GM19438 (cell line): ENCODE measurements around the gene DHX29.

Experiments
- ATAC-seq: cut with Tn5 transposase; IDR thresholded peaks from one replicate; pipeline ENCODE4 v1.9.1; 2021; ENCODE audit warnings: low read depth; ENCODE audit not compliant: unreplicated experiment

The DHX29 gene

DNA sequence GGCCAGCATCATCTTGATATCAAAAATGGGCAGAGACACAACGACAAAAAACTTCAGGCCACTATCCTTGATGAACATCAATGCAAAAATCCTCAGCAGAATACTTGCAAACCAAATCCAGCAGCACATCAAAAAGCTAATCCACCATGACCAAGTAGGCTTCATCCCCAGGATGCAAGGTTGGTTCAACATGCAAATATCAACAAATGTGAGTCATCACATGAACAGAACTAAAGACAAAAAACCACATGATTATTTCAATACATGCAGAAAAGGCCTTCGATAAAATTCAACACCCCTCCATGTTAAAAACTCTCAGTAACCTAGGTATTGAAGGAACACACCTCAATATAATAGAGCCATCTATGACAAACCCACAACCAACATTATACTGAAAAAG lies 8.8 kb upstream of the DHX29 start:
- ATAC-seq = no peak

- no peak for ATAC-seq
These were observed 6.5 kb upstream of the DHX29 start for GRCh38 chr5:55313870-55314617.

- ATAC-seq = no peak
These were observed 851 bp upstream of the DHX29 start for GRCh38 chr5:55308254-55308836.

GRCh38 chr5:55306641-55307382 lies 682 bp downstream of the DHX29 start:
- ATAC-seq = no peak

GRCh38 chr5:55305345-55305744 lies 2.1 kb downstream of the DHX29 start:
- ATAC-seq = no peak

- ATAC-seq = no peak
These were observed 2.9 kb downstream of the DHX29 start for GRCh38 chr5:55304584-55304983.

GRCh38 chr5:55303238-55303690 lies 4.2 kb downstream of the DHX29 start:
- no peak for ATAC-seq

GRCh38 chr5:55300890-55301289 lies 6.6 kb downstream of the DHX29 start:
- ATAC-seq = no peak

- no peak for ATAC-seq
These were observed 12.6 kb downstream of the DHX29 start for GRCh38 chr5:55294935-55295334.

DNA sequence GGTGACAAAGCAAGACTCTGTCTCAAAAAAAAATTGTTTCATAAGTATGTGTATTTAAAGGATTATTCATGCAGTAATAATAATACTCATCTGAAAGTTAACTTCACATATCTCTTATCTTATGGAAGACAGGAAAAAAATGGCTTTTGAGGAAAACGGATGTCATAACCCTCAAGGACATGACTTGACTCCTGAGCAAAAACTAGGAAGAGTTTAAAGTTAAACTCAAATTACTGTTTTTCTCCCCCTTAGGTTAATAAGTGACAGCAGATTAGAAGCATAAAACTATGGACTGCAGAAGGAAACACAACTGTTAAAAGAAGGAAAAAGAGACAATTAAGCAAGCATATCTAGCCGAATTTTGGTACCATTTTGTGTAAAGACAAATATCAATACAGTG lies 16.5 kb downstream of the DHX29 start:
- no peak for ATAC-seq

DNA sequence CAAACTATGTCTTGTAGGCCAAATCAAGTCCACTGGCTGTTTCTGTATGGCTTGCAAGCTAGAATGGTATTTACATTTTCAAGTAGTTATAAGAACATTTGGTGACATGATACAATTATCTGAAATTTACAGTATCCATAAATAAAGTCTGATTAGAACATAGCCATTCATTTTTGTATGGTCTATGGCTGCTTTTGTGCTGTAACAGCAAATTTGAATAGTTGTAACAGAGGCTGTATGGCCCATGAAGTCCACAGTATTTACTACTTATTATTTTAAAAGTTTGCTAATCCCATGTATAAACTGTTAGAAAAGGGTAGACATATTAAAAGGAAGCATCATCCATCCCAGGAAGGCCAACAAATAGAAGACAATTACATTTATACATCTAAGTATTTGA lies 17.7 kb downstream of the DHX29 start:
- no peak for ATAC-seq

GRCh38 chr5:55286411-55286933 lies 21.0 kb downstream of the DHX29 start:
- ATAC-seq = no peak

DNA sequence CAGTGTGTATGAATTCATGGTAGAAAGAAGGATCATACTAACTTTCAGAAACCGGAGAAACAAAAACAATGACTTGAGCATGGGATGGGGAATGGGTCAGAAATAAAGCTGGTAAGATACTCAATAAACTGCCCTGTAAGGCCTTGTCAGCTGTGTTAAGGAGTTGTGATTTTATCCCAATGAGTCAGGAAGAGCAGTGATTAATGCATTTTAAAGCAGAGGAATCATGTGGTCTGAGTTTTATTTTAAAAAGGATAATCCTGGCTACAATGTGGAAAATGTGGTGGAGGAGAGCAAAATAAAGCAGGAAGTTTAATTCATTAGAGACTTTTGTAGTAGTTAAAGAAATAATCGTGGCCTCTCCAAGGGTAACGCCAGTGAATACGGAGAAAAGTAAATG lies 28.7 kb downstream of the DHX29 start:
- ATAC-seq = no peak

GRCh38 chr5:55276771-55277170 lies 30.7 kb downstream of the DHX29 start:
- no peak for ATAC-seq

DNA sequence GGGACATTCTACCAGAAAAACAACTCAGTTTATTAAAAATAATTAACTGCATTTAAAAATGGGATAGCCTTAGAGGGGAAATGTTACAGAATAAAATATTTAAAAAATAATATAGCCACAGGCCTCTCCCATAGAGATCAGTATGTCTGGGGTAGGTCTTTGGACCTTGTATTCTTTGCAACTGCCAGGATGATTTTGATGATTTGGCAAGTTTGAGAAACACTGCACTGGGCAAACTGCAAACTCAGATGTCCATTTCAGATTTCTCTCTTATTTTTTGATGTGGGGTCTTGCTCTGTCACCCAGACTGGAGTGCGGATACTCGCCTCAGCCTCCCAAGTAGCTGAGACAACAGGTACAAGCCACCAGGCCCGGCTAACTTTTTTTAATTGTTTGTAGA lies 49.2 kb downstream of the DHX29 start:
- ATAC-seq = no peak

DNA sequence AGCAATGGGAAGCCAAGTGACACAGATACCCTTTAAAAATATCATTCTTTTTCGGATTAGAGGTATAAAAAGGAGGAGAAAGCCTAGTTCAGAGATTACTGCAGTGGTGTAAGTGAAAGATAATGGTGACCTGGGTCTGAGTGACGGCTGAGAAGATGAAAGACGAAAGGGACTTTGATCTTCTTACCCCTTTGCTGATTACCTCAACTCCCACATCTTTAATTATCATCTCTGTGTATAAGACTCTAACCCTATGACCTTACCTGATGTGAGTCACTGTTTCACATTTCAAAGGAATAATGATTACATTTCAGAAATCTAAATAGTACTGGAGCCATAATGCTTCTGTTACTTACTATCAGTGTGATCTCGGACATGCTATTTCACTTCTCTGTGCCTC lies 52.7 kb downstream of the DHX29 start:
- ATAC-seq = no peak

GRCh38 chr5:55250064-55250463 lies 57.4 kb downstream of the DHX29 start:
- no peak for ATAC-seq

DNA sequence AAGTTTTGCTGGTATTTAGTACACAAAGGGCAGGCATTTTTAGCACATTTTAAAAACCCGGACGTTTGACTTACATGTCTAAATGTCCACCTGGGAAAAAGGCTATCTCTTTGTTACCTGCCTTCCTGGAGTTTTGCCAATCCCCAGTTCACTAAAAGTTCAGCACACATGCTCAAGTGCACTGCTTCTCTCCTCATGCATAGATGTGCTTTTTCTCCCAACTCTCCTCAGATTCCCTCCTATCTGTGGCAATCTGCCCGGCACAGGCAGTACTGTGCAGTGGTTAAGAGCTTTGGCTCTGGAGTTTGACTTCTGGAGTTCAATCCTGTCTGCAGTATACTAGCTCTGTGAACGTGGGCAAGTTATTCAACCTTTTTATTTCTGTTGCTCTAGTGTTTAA lies 65.7 kb downstream of the DHX29 start:
- ATAC-seq = no peak

- ATAC-seq = no peak
These were observed 70.7 kb downstream of the DHX29 start for GRCh38 chr5:55236800-55237199.

DNA sequence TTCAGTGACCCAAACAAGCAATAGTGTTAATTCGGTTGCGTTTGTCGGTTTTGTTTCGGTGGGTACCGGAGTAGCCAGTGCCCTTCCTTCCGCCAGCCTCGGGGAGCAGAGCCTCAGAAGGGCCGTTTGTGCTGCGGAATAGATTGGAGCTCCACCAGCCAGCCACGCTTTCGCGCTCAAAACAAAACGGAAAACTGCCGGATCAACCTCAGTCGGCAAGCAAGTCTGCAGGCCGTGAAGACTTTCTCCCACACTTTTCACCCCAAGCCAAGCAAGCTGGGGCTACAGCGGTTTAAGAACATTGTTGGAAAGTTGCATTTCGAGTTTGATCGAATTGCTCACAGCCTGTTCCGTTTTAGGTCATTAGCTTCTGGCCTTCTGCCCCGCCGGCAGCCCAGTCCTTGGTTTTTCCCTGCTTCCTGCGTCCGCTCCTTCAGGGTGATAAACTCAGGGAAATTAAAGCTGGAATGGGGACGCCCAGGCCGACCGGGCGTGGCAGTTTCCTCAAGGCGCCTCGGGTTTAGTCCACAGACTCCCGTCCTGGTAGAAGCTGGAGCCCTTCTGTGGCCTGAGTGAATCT lies 73.3 kb downstream of the DHX29 start:
- ATAC-seq = no peak
